SJCRH30 (cell line): ENCODE measurements around the gene SUMO4. TPM values are rescaled to one million over a fixed set of nuclear protein-coding genes. Genes with fewer than 3 reads are reported as not detected.

Experiments used
- DNase-seq, 2 experiments: peaks; one replicate each; pipeline ENCODE4 v3.0.0-alpha.2; 2015 to 2020
- H3K27ac ChIP-seq: fragments of 250-450 bp; sonication (Bioruptor Pico); 2 replicates; pipeline ENCODE4 v1.5.1; 2020; ENCODE audit warnings: mild to moderate bottlenecking, moderate library complexity
- H3K27me3 ChIP-seq: fragments of 250-450 bp; sonication (Bioruptor Pico); 2 replicates; pipeline ENCODE4 v1.5.1; 2020; ENCODE audit warnings: mild to moderate bottlenecking, moderate library complexity
- H3K36me3 ChIP-seq: fragments of 250-450 bp; sonication (Bioruptor Pico); 2 replicates; pipeline ENCODE4 v1.5.1; 2020; ENCODE audit warnings: mild to moderate bottlenecking, moderate library complexity
- H3K4me1 ChIP-seq: fragments of 250-450 bp; sonication (Bioruptor Pico); 2 replicates; pipeline ENCODE4 v1.5.1; 2020; ENCODE audit warnings: mild to moderate bottlenecking, moderate library complexity
- H3K4me3 ChIP-seq: fragments of 250-450 bp; sonication (Bioruptor Pico); 2 replicates; pipeline ENCODE4 v1.5.1; 2020; ENCODE audit warnings: mild to moderate bottlenecking, moderate library complexity
- H3K9me3 ChIP-seq: fragments of 250-450 bp; sonication (Bioruptor Pico); replicated peaks from 2 replicates; pipeline ENCODE4 v1.5.1; 2020; ENCODE audit warnings: mild to moderate bottlenecking, moderate library complexity
- total RNA-seq: library from RNA; depleted of rRNA; stranded (reverse); fragments of >200 nt; shearing (Covaris generic); gene quantifications from 2 replicates; pipeline ENCODE4 v1.2.3, GENCODE V29; 2014

Gene SUMO4
- total RNA-seq, 1 experiment from 2014 or later: 1.5 TPM

DNA sequence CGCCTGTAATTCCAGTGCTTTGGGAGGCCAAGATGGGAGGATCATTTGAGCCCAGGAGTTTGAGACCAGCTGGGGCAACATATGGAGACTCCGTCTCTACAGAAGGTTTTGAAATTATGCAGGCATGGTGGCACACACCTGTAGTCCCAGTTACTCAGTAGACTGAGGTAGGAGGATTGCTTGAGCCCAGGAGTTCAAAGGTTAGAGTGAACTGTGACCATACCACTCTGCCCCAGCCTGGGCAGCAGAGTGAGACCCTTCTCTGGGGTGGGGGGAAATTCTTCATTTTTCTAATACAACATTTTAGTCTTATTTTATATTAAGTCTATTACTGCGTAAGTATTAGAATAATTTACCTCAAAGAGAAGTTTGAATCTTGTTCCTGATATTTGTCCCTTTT lies 20.1 kb upstream of the SUMO4 start:
- H3K4me1 ChIP-seq: no peaks in the 10 kb centered on the region; the same call in 1 of the 2 replicates
- no peaks in the 10 kb centered on the region for H3K27me3 ChIP-seq
- H3K9me3 ChIP-seq: peaks cover 3% of the 10 kb centered on the region; the same call in 1 of the 2 replicates
- H3K27ac ChIP-seq: no peak overlapping the region
- DNase-seq: no peak
- no peak overlapping the region for H3K4me3 ChIP-seq
- H3K36me3 ChIP-seq: peaks cover 40% of the 10 kb centered on the region

DNA sequence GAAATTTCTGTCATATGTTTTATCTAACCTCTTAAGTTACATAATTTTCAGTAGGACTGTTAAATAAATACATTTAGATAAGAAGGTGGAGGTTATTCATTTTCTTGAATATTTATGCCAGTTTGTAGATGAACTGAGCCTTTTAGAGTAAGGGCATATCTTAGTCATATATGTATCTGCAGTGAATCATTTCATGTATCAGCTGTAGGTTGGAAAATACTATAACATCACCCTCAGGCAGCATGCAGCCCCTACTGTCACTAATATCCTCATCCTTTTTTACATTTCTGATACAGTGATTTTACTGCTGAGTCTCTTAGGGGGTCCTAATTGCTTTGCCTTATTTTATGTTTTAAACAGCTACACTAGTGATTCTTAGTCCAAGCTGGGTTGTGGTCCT lies 19.5 kb upstream of the SUMO4 start:
- no peaks in the 10 kb centered on the region for H3K27me3 ChIP-seq
- no peak for DNase-seq
- peaks cover 7% of the 10 kb centered on the region for H3K9me3 ChIP-seq
- H3K36me3 ChIP-seq: peaks cover 46% of the 10 kb centered on the region
- no peak overlapping the region for H3K4me3 ChIP-seq
- no peak overlapping the region for H3K27ac ChIP-seq
- no peaks in the 10 kb centered on the region; the same call in 1 of the 2 replicates for H3K4me1 ChIP-seq

DNA sequence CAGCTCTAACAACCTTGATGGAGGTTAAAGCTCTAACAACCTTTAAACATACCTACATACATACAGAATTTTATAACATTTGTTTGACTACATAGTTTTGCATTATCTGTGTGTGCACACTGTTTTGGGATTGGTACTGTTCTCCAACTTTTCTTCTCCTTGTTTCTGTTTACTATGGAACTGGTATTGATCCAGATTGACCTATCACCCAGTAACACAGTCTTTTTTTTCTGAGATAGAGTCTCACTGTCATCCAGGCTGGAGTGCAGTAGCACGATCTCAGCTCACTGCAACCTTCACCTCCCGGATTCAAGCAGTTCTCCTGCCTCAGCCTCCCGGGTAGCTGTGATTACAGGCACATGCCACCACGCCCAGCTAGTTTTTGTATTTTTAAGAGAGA lies 16.7 kb upstream of the SUMO4 start:
- no peaks in the 10 kb centered on the region for H3K27me3 ChIP-seq
- H3K36me3 ChIP-seq: peaks cover 55% of the 10 kb centered on the region
- no peak overlapping the region for H3K27ac ChIP-seq
- no peak for DNase-seq
- peaks cover 8% of the 10 kb centered on the region for H3K9me3 ChIP-seq
- H3K4me3 ChIP-seq: no peak overlapping the region
- H3K4me1 ChIP-seq: no peaks in the 10 kb centered on the region; the same call in 1 of the 2 replicates

DNA sequence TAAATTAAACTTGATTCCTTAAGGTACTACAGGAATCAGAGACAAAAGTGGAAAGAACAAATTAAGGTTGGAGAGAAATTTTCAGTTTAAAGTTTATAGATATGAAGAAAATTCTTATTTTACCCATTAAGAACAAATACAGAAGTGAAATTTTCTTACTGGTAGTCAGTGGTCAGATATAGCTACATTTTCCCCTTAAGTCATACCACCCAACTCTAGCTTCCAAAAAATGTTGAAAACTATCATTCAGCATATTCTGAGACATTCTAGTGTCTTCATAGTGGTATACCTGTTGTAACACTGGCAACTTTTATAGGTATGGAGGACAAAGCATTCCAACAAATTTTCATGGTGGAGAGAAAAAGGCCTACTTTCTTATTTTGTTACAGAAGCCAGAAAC lies 15.6 kb upstream of the SUMO4 start:
- Histone ChIP-seq H3K4me3 (no peak overlapping the region), H3K36me3 (peaks cover 46% of the 10 kb centered on the region), H3K4me1 (no peaks in the 10 kb centered on the region; the same call in 1 of the 2 replicates), H3K27ac (no peak overlapping the region), H3K9me3 (peaks cover 8% of the 10 kb centered on the region), H3K27me3 (no peaks in the 10 kb centered on the region)
- no peak for DNase-seq

DNA sequence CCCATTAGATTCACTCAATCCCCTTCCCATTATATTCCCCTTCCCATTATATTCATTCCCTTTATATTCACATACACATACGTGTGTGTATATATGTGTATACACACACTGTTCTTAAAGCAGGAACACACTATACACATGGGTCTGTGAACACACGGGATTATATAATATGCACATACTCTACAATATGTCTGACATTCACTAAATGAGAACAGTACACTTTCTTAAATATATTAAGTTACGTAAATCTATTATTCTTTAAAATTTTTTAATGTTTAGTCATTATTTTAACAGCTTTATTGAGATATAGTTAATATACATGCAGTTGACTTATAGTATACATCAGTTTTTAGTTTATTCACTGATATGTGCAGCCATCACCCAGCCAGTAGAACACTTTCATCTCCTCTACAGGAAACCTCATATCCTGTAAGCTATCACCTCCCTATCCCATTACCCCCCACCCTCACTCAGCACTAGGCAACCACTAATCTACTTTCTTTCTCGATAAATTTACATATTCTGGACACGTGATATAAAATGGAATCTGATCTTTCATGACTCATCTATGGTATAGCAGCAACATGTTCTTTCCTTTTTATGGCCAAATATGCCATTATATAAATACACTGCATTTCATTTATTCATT lies 13.9 kb upstream of the SUMO4 start:
- Histone ChIP-seq H3K4me1 (no peaks in the 10 kb centered on the region; the same call in 1 of the 2 replicates), H3K4me3 (no peak overlapping the region), H3K27ac (no peak overlapping the region), H3K27me3 (no peaks in the 10 kb centered on the region), H3K36me3 (peaks cover 51% of the 10 kb centered on the region), H3K9me3 (peaks cover 8% of the 10 kb centered on the region)
- DNase-seq: no peak

DNA sequence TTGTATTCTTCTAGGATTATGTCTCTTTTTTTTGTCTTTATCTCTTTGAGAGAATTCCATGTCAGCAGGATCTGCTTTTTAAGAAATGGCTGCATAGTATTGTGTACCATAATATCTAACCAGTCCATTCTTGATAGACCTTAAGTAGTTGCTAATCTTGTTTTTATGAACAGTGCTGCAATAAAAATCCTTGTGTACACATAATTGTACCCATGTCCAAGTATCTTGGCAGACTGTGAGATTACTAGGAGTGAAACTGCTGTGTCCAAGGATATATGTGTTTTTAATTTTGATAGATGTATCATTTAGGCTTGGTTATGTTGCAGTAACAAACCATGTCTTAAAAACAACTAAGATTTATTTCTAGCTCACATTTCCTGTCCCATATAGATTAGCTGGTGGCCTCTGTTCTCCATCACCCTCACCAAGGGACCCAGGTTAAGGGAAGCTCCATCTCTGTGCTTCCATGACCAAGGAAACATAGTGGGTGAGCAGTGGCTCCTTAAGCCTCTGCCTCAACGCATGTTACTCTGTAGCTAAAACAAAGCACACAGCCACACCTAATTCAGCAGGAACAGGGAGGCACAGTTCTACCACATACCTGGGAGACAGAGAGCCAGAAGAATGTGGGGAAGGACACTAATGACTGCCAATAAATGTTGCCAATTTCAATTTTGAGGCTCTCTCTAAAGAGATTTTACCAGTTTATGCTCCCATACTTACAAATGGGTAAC lies 12.1 kb upstream of the SUMO4 start:
- Histone ChIP-seq H3K4me1 (no peaks in the 10 kb centered on the region; the same call in 1 of the 2 replicates), H3K4me3 (no peak overlapping the region), H3K27ac (no peak overlapping the region), H3K27me3 (no peaks in the 10 kb centered on the region), H3K9me3 (peaks cover 8% of the 10 kb centered on the region), H3K36me3 (peaks cover 54% of the 10 kb centered on the region)
- no peak for DNase-seq

DNA sequence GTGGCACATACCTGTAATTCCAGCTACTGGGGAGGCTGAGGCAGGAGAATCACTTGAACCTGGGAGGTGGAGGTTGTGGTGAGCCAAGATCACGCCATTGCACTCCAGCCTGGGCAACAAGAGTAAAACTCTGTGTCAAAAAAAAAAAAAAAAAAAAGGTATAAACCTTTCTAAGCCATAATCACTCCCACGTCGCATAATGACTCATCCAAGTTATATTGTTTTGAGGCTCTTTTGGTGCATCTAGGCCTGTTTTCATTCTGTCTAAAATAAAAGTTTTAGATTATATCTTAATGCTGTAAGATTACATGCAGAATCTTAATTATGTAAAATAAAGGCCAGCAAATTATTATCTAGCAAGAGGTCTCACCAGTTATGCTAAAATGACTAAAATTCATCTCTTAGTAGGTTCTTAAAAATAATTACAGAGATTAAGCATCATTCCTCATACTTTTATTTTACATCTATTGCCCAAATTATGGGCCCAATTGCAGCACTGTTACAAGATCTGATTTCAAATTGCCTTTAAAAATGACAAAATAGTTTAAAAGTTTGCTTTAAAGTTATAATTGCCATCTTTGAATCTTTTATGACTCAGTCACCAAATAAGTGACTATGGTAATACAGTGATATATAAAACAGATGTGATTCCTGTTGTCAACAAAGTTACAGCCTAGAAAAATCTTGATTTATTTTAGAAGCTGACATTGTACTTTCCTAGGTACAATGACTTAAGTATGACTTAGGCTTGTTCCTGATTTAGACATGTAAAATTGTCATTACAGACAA lies 10.4 kb upstream of the SUMO4 start:
- Histone ChIP-seq H3K27me3 (no peaks in the 10 kb centered on the region), H3K4me1 (no peaks in the 10 kb centered on the region; the same call in 1 of the 2 replicates), H3K27ac (no peak overlapping the region), H3K36me3 (peaks cover 49% of the 10 kb centered on the region), H3K9me3 (peaks cover 8% of the 10 kb centered on the region), H3K4me3 (no peak overlapping the region)
- no peak for DNase-seq

DNA sequence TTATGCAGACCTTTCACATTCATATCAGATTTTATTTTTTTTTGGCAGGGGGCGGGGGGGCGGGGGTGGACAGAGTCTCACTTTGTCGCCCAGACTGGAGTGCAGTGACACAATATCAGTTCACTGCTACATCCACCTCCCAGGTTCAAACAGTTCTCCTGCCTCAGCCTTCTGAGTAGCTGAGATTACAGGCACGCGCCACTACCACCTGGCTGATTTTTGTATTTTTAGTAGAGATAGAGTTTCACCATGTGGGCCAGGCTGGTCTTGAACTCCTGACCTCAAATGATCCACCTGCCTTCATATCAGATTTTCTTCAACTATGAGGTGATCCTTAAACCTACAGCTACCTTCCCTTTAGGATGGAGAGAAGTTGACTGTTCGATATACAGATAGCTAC lies 8.0 kb upstream of the SUMO4 start:
- no peak overlapping the region for H3K27ac ChIP-seq
- DNase-seq: no peak
- no peaks in the 10 kb centered on the region for H3K4me1 ChIP-seq
- H3K9me3 ChIP-seq: 0 out of 2 replicates have a peak, but pooled peaks cover 2% of the 10 kb centered on the region
- H3K36me3 ChIP-seq: peaks cover 36% of the 10 kb centered on the region
- H3K27me3 ChIP-seq: no peaks in the 10 kb centered on the region
- H3K4me3 ChIP-seq: no peak overlapping the region

DNA sequence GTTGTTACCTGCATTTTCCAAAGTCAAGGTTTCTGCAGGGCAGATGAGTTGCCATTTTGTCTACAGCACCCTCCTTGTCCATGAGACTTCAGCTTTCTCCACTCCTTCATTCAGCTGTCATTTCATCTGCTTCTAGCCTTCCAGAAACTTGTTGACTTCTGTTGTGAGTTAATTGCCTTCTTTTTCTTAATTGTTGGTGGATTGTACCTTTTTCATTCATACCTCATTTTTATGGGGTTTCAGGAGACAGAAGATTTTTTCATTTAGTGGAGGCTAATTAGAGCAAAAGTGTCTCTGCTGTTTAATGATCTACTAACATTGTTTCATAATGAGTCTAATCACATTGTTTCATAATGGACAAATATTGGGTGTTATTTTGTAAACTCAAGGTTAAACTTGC lies 7.5 kb upstream of the SUMO4 start:
- no peak overlapping the region for H3K4me3 ChIP-seq
- H3K27ac ChIP-seq: no peak overlapping the region
- no peaks in the 10 kb centered on the region for H3K4me1 ChIP-seq
- H3K27me3 ChIP-seq: no peaks in the 10 kb centered on the region
- DNase-seq: no peak
- H3K36me3 ChIP-seq: peaks cover 39% of the 10 kb centered on the region
- no peaks in the 10 kb centered on the region for H3K9me3 ChIP-seq

DNA sequence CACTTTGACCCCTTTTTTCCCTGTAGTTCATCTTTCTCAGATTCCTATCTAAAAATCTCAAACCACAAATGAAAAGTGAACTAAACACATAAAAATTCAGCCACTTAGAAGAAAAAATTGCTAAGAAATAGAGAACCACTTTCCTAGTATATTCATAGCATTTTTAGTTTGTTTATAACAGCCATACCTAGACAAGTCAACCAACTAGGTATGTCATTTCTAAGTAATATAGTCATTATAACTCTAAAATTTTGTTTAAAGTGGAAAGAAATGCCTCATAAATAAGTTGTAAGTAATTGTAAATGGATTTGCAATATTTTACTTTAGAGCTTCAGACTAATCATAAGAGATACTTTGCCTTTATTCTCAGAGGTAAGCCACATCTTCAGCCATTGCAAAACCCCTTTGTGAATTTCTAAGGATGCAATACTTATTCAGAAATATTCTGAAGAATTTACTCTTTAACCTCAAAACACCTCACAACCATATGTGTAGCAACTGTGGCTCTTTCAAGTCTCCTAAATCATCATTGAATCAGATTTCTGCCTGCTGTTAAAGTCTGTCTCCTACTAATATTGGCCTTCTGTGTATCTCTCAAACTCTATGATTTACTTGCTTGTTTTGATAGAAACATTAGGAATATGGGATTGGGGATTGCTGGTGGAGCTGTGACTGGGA lies 6.9 kb upstream of the SUMO4 start:
- Histone ChIP-seq H3K4me3 (no peak overlapping the region), H3K4me1 (no peaks in the 10 kb centered on the region), H3K9me3 (no peaks in the 10 kb centered on the region), H3K27me3 (no peaks in the 10 kb centered on the region), H3K36me3 (peaks cover 41% of the 10 kb centered on the region), H3K27ac (no peak overlapping the region)
- DNase-seq: no peak

DNA sequence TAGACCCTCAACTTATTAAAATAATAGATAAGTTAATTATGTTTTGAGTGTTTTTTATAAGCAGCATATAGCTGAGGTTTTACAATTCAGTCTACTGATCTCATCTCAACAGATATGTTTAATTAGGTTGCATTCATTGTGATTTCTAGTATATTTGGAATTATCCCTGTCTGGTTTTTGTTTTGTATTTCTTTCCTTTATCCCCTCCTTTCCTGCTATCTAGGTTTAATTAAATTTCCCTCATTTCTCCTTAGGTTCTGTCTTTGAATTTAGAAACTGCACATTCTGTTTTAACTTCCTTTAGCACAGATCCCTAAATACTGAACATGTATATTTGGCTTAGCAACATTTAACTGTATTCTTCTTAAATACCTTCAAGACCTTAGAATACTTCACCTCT lies 4.9 kb upstream of the SUMO4 start:
- no peaks in the 10 kb centered on the region for H3K27me3 ChIP-seq
- DNase-seq: no peak
- no peaks in the 10 kb centered on the region for H3K9me3 ChIP-seq
- no peak overlapping the region for H3K27ac ChIP-seq
- H3K4me3 ChIP-seq: no peak overlapping the region
- H3K36me3 ChIP-seq: peaks cover 46% of the 10 kb centered on the region
- H3K4me1 ChIP-seq: no peaks in the 10 kb centered on the region

DNA sequence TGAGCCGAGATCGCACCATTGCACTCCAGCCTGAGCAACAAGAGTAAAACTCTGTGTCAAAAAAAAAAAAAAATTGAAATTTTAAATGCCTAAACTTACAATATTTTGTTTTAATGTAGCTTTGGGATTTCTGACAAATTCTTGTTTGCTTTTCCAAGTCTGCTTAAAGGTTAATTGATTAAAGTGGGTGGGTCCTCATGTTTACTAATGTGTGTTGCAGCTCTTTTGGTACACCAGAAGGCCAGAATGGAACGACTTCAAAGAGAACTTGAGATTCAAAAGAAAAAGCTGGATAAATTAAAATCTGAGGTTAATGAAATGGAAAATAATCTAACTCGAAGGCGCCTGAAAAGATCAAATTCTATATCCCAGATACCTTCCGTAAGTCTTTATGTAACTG lies 2.7 kb upstream of the SUMO4 start:
- DNase-seq: no peak
- Histone ChIP-seq H3K4me3 (no peak overlapping the region), H3K27ac (no peak overlapping the region), H3K36me3 (peaks cover 58% of the 10 kb centered on the region), H3K9me3 (no peaks in the 10 kb centered on the region), H3K4me1 (no peaks in the 10 kb centered on the region), H3K27me3 (no peaks in the 10 kb centered on the region)

DNA sequence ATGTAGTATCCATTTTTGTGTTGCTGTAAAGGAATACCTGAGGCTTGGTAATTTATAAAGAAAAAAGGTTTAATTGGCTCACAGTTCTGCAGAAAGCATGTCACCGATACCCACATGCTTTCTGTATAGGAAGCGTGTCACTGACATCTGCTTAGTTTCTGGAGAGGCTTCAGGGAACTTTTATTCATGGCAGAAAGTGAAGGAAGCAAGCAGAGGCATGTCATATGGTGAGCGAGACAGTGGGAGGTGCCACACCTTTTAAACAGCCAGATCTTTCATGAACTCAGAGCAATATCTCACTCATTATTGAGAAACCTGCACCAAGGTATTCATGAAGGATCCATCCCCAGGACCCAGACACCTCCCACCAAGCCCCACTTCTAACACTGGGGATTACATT lies 3.5 kb downstream of the SUMO4 start:
- Histone ChIP-seq H3K27ac (no peak overlapping the region), H3K36me3 (peaks cover 78% of the 10 kb centered on the region), H3K4me3 (no peak overlapping the region), H3K4me1 (no peaks in the 10 kb centered on the region), H3K9me3 (no peaks in the 10 kb centered on the region), H3K27me3 (no peaks in the 10 kb centered on the region)
- DNase-seq: no peak

DNA sequence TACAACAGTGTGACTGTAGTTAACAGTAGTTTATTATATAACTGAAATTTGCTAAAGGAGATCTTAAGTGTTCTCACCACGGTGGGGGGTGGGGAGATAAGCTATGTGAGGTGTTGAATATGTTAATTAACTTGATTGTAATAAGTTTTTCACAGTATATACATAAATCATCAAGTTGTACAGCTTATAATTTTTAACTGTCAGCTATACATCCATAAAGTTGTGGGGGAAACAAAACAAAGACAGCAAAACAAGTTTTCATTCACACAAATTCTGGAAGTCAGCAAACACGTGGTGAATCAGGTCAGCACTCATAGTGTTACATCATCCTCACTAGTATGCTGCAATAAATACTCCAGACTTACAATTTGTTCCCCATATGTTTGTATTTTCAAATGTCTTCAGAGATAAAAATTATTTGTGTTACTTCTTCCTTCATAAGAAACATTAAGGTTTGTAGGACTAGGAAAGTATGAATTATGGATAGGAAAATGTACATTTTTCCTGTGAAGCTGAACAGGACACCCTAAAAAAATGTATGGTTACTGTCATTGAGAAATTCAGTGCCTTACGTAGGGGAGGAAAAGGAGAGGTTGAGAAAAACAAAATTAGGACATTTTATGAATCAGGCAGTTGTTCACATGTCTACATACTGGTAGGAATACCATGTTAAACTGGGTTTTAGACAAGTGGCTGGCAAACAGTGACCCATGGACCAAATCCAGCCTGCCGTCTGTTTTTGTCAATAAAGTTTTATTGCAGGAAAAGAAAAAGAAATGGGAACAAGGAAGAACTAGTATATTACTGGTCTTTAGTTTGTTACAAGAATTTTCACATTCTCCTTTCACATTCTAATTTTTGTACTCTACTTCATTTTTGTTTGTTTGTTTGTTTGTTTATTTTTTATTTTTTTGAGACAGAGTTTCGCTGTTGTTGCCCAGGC lies 6.0 kb downstream of the SUMO4 start:
- H3K27me3 ChIP-seq: no peaks in the 10 kb centered on the region
- no peak overlapping the region for H3K27ac ChIP-seq
- H3K4me1 ChIP-seq: no peaks in the 10 kb centered on the region
- no peaks in the 10 kb centered on the region for H3K9me3 ChIP-seq
- peaks cover 66% of the 10 kb centered on the region for H3K36me3 ChIP-seq
- no peak overlapping the region for H3K4me3 ChIP-seq
- DNase-seq: no peak
